GM19452 (cell line): ENCODE data around the gene GZF1.

ENCODE experiments used
- ATAC-seq: cut with Tn5 transposase; IDR thresholded peaks from one replicate; pipeline ENCODE4 v1.9.1; 2021; ENCODE audit not compliant: unreplicated experiment

The GZF1 gene

GRCh38 chr20:23404196-23404595 is 42.2 kb downstream of the GZF1 start:
- ATAC-seq = no peak

- ATAC-seq = no peak
Observed at GRCh38 chr20:23406880-23407279, 44.9 kb downstream of the GZF1 start.

- peak; percentile 75 for ATAC-seq
Observed at GRCh38 chr20:23407781-23408464, 45.9 kb downstream of the GZF1 start.

- no peak for ATAC-seq
Observed at GRCh38 chr20:23408957-23409356, 47.0 kb downstream of the GZF1 start.

- ATAC-seq = no peak
Observed at GRCh38 chr20:23409800-23410199, 47.8 kb downstream of the GZF1 start.

GRCh38 chr20:23410916-23411695 is 49.1 kb downstream of the GZF1 start:
- no peak for ATAC-seq

GRCh38 chr20:23412026-23412425 is 50.0 kb downstream of the GZF1 start:
- no peak for ATAC-seq

GRCh38 chr20:23413862-23414422 is 52.0 kb downstream of the GZF1 start:
- no peak for ATAC-seq

GRCh38 chr20:23414526-23415188 is 52.7 kb downstream of the GZF1 start:
- no peak for ATAC-seq

GRCh38 chr20:23415555-23415954 is 53.6 kb downstream of the GZF1 start:
- no peak for ATAC-seq

- no peak for ATAC-seq
Observed at GRCh38 chr20:23415959-23416583, 54.1 kb downstream of the GZF1 start.

GRCh38 chr20:23417861-23418260 is 55.9 kb downstream of the GZF1 start:
- no peak for ATAC-seq

GRCh38 chr20:23419657-23419994 is 57.6 kb downstream of the GZF1 start:
- ATAC-seq = no peak

GRCh38 chr20:23419995-23420901 is 58.3 kb downstream of the GZF1 start:
- no peak for ATAC-seq

GRCh38 chr20:23420943-23421931 is 59.3 kb downstream of the GZF1 start, which contains the start of gene NAPB:
NAPB (minus strand) TSS chr20:23421488; CDS start chr20:23421402, 86 bp downstream.
- ATAC-seq = peak; percentile 97
